ENCODE results near the gene PTPN1. TPM values are rescaled to one million over a fixed set of nuclear protein-coding genes. Genes with fewer than 3 reads are reported as not detected.
A peak's percentile ranks its signal among the peaks of the same experiment; 100 is the strongest.

PTPN1 gene
- polyA plus RNA-seq, 1 of the 3 experiments (the other 2 are of a cell fraction) = 23.6 TPM

- Histone ChIP-seq H3F3A (replicated peaks; ENCODE audit: insufficient read depth) (no peaks in the 10 kb centered on the region), H3K4me2 (no peak overlapping the region), H3K36me3 (replicated peaks in 1 of 2; ENCODE audit: control insufficient read depth in 1 of 2, insufficient read depth in 2 of 2, low read length in 1 of 2) (no peaks in the 10 kb centered on the region), H3K9ac (no peak overlapping the region), H3K27me3 (ENCODE audit: insufficient read depth) (no peaks in the 10 kb centered on the region), H3K9me2 (no peaks in the 10 kb centered on the region), H3K9me3 (no peaks in the 10 kb centered on the region), H3K27ac (ENCODE audit: low read depth in 2 of 2, low read length in 1 of 2) (no peak overlapping the region), H2AFZ (ENCODE audit: low read depth) (no peak overlapping the region), H4K20me1 (ENCODE audit: insufficient read depth) (no peaks in the 10 kb centered on the region), H3K4me1 (ENCODE audit: control insufficient read depth in 1 of 2, insufficient read depth in 2 of 2, low read depth in 1 of 2, low read length in 1 of 2) (peaks cover 0 to 8% of the 10 kb centered on the region in 2 experiments; a peak in 2 of 4 replicates), H3K4me3 (ENCODE audit: low read depth in 2 of 2, low read length in 1 of 2) (no peak overlapping the region), H3K79me2 (ENCODE audit: insufficient read depth) (no peaks in the 10 kb centered on the region)
- 87% methylated on average over 12 of the region's 12 CpGs for WGBS (ENCODE audit: low lambda C conversion rate)
- ChIA-PET CTCF (interaction anchor here (0.8 to 1.6 kb wide), 2 partner anchors 10 to 86 kb away, joined by 3 read pairs; no protein-coding TSS in a partner anchor), POLR2A (no interaction called here)
- TF ChIP-seq IRF3 (IDR thresholded peaks at IDR 0.05; ENCODE audit: low read depth, low read length) = no peak
- TF ChIP-seq ELF1 (IDR thresholded peaks at IDR 0.05) = no peak
- TF ChIP-seq SIN3A (IDR thresholded peaks at IDR 0.05; ENCODE audit: borderline replicate concordance, low read depth, low read length) = no peak
- no peak for TF ChIP-seq NFIC (IDR thresholded peaks at IDR 0.05; ENCODE audit: borderline replicate concordance)
- no peak for DNase-seq
These were observed 8.0 kb upstream of the PTPN1 start for GRCh38 chr20:50501972-50502745.

GRCh38 chr20:50504231-50504823, 5.9 kb upstream of the PTPN1 start:
- Histone ChIP-seq H3F3A (replicated peaks; ENCODE audit: insufficient read depth) (peaks cover 3% of the 10 kb centered on the region), H3K9me2 (no peaks in the 10 kb centered on the region), H3K4me3 (ENCODE audit: low read depth in 2 of 2, low read length in 1 of 2) (no peak overlapping the region), H3K27me3 (ENCODE audit: insufficient read depth) (no peaks in the 10 kb centered on the region), H3K79me2 (ENCODE audit: insufficient read depth) (no peaks in the 10 kb centered on the region), H3K4me1 (ENCODE audit: control insufficient read depth in 1 of 2, insufficient read depth in 2 of 2, low read depth in 1 of 2, low read length in 1 of 2) (peaks cover 0 to 8% of the 10 kb centered on the region in 2 experiments; a peak in 2 of 4 replicates), H3K27ac (ENCODE audit: low read depth in 2 of 2, low read length in 1 of 2) (no peak overlapping the region), H3K9me3 (no peaks in the 10 kb centered on the region), H3K4me2 (no peak overlapping the region), H3K9ac (no peak overlapping the region), H2AFZ (ENCODE audit: low read depth) (no peak overlapping the region), H4K20me1 (ENCODE audit: insufficient read depth) (no peaks in the 10 kb centered on the region), H3K36me3 (replicated peaks in 1 of 2; ENCODE audit: control insufficient read depth in 1 of 2, insufficient read depth in 2 of 2, low read length in 1 of 2) (no peaks in the 10 kb centered on the region)
- no peak for DNase-seq
- POLR2A ChIA-PET = no interaction called here
- 86% methylated on average over 4 of the region's 4 CpGs for WGBS (ENCODE audit: low lambda C conversion rate)
- CTCF ChIA-PET = interaction anchor here (1.2 kb wide), 1 partner anchor 70 kb away, joined by 7 read pairs; no protein-coding TSS in a partner anchor
- TF ChIP-seq, protein P1, sequence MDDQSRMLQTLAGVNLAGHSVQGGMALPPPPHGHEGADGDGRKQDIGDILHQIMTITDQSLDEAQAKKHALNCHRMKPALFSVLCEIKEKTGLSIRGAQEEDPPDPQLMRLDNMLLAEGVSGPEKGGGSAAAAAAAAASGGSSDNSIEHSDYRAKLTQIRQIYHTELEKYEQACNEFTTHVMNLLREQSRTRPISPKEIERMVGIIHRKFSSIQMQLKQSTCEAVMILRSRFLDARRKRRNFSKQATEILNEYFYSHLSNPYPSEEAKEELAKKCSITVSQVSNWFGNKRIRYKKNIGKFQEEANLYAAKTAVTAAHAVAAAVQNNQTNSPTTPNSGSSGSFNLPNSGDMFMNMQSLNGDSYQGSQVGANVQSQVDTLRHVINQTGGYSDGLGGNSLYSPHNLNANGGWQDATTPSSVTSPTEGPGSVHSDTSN (IDR thresholded peaks at IDR 0.05) = no peak
- peak; percentile 35 for TF ChIP-seq SMC3 (IDR thresholded peaks at IDR 0.05; ENCODE audit: low read depth, low read length)
- TF ChIP-seq RAD21 (IDR thresholded peaks at IDR 0.05; ENCODE audit: low read length) = peak; percentile 27; the same call in 1 of the 2 replicates

DNA sequence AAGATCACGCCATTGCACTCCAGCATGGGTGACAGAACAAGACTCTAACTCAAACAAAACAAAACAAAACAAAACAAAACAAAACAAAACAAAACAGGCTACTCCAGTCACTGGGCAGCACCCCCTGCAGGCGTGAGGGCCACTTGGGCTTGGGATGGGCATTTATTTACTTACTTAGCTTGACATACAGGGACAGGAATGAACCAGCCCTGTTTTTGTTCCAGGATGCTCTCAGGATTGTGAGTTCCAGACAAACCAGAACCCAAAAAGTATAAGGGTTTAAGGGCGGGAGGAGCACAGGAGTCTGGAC, 4.0 kb upstream of the PTPN1 start:
- Histone ChIP-seq H3K27ac (ENCODE audit: low read depth in 2 of 2, low read length in 1 of 2) (no peak overlapping the region), H3K27me3 (ENCODE audit: insufficient read depth) (no peaks in the 10 kb centered on the region), H3K79me2 (ENCODE audit: insufficient read depth) (peaks cover 11% of the 10 kb centered on the region), H3K4me1 (ENCODE audit: control insufficient read depth in 1 of 2, insufficient read depth in 2 of 2, low read depth in 1 of 2, low read length in 1 of 2) (peaks cover 5 to 8% of the 10 kb centered on the region in 2 experiments; a peak in 3 of 4 replicates), H3F3A (replicated peaks; ENCODE audit: insufficient read depth) (peaks cover 3% of the 10 kb centered on the region), H3K4me2 (no peak overlapping the region), H3K4me3 (ENCODE audit: low read depth in 2 of 2, low read length in 1 of 2) (no peak overlapping the region), H4K20me1 (ENCODE audit: insufficient read depth) (peaks cover 5% of the 10 kb centered on the region), H3K9me2 (no peaks in the 10 kb centered on the region), H2AFZ (ENCODE audit: low read depth) (no peak overlapping the region), H3K9me3 (no peaks in the 10 kb centered on the region), H3K36me3 (replicated peaks in 1 of 2; ENCODE audit: control insufficient read depth in 1 of 2, insufficient read depth in 2 of 2, low read length in 1 of 2) (no peaks in the 10 kb centered on the region), H3K9ac (no peak overlapping the region)
- DNase-seq = no peak
- WGBS (ENCODE audit: low lambda C conversion rate) = 81% methylated on average over 3 of the region's 3 CpGs
- ChIA-PET POLR2A (interaction anchor here (0.6 kb wide), 1 partner anchor 386 kb away, joined by 3 read pairs; no protein-coding TSS in a partner anchor), CTCF (interaction anchor here (0.6 to 1.3 kb wide), 3 partner anchors 13 to 335 kb away, joined by 3 to 4 read pairs (median 3); no protein-coding TSS in a partner anchor)
- TF ChIP-seq IRF3 (IDR thresholded peaks at IDR 0.05; ENCODE audit: low read depth, low read length) (no peak), RAD21 (IDR thresholded peaks at IDR 0.05; ENCODE audit: low read length) (no peak), FOXM1 (IDR thresholded peaks at IDR 0.05; ENCODE audit: low read depth) (no peak), EZH2phosphoT487 (IDR thresholded peaks at IDR 0.05; ENCODE audit: borderline replicate concordance, low read depth) (no peak), JUND (IDR thresholded peaks at IDR 0.05) (no peak)
- TF ChIP-seq, protein P2, sequence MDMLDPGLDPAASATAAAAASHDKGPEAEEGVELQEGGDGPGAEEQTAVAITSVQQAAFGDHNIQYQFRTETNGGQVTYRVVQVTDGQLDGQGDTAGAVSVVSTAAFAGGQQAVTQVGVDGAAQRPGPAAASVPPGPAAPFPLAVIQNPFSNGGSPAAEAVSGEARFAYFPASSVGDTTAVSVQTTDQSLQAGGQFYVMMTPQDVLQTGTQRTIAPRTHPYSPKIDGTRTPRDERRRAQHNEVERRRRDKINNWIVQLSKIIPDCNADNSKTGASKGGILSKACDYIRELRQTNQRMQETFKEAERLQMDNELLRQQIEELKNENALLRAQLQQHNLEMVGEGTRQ (IDR thresholded peaks at IDR 0.05; ENCODE audit: borderline replicate concordance, low read depth, low read length) = no peak
- TF ChIP-seq, protein P1 (IDR thresholded peaks at IDR 0.05) = no peak
